ENCODE results near the gene CRYZL1. TPM values are rescaled to one million over a fixed set of nuclear protein-coding genes. Genes with fewer than 3 reads are reported as not detected.
A peak's percentile ranks its signal among the peaks of the same experiment; 100 is the strongest.

Gene CRYZL1
- total RNA-seq, 1 donor from 2014 or later: 30.7 TPM

- Histone ChIP-seq H3K36me3 (ENCODE audit: insufficient read depth, low read length) (peaks cover 63% of the 10 kb centered on the region), H3K4me1 (ENCODE audit: insufficient read depth, low read length) (peaks cover 5% of the 10 kb centered on the region), H3K4me3 (ENCODE audit: insufficient read depth, low read depth, low read length) (no peak overlapping the region), H2AFZ (ENCODE audit: low read depth, low read length) (no peak overlapping the region), H3K79me2 (ENCODE audit: insufficient read depth, low read length) (peaks cover 99% of the 10 kb centered on the region), H4K20me1 (ENCODE audit: insufficient read depth, low read length) (peaks cover 99% of the 10 kb centered on the region), H3K27me3 (ENCODE audit: insufficient read depth, low read length) (no peaks in the 10 kb centered on the region), H3K4me2 (ENCODE audit: low read length) (no peak overlapping the region), H3K27ac (ENCODE audit: low read depth, low read length) (no peak overlapping the region), H3K9me3 (ENCODE audit: insufficient read depth, low read depth, low read length) (no peaks in the 10 kb centered on the region), H3K9ac (ENCODE audit: low read length) (no peak overlapping the region)
- Mint-ChIP-seq H3K9me3 (ENCODE audit: unreplicated experiment) (no peaks in the 10 kb centered on the region), H3K4me1 (ENCODE audit: low read depth, unreplicated experiment) (no peaks in the 10 kb centered on the region), H3K27me3 (ENCODE audit: low read depth, unreplicated experiment) (no peaks in the 10 kb centered on the region), H3K4me3 (ENCODE audit: unreplicated experiment) (no peak overlapping the region), H3K27ac (ENCODE audit: unreplicated experiment) (no peak overlapping the region), H3K36me3 (ENCODE audit: low read depth, unreplicated experiment) (peaks cover 27% of the 10 kb centered on the region)
- DNase-seq (ENCODE audit: low read depth) (no peak), FAIRE-seq (no peak)
- TF ChIP-seq EZH2 (IDR thresholded peaks at IDR 0.05; ENCODE audit: insufficient read depth, low read length): no peak
- no peak for TF ChIP-seq CTCF (IDR thresholded peaks at IDR 0.05; ENCODE audit: insufficient read depth, low read depth, low read length)
These were observed 91.4 kb downstream of the CRYZL1 start for GRCh38 chr21:33549848-33550771.

GRCh38 chr21:33546086-33546485 is 95.5 kb downstream of the CRYZL1 start:
- no peaks in the 10 kb centered on the region for H3K27me3 ChIP-seq (ENCODE audit: insufficient read depth, low read length)
- H3K4me3 Mint-ChIP-seq (ENCODE audit: unreplicated experiment): peak overlapping the region; percentile 91
- TF ChIP-seq EZH2 (IDR thresholded peaks at IDR 0.05; ENCODE audit: insufficient read depth, low read length) (no peak), CTCF (IDR thresholded peaks at IDR 0.05; ENCODE audit: insufficient read depth, low read depth, low read length) (no peak)
- H3K9me3 Mint-ChIP-seq (ENCODE audit: unreplicated experiment): no peaks in the 10 kb centered on the region
- peak overlapping the region; percentile 84 for H3K4me2 ChIP-seq (ENCODE audit: low read length)
- no peak overlapping the region for H3K4me3 ChIP-seq (ENCODE audit: insufficient read depth, low read depth, low read length)
- H3K4me1 Mint-ChIP-seq (ENCODE audit: low read depth, unreplicated experiment): no peaks in the 10 kb centered on the region
- H3K27ac Mint-ChIP-seq (ENCODE audit: unreplicated experiment): no peak overlapping the region
- H4K20me1 ChIP-seq (ENCODE audit: insufficient read depth, low read length): peaks cover 79% of the 10 kb centered on the region
- H3K27me3 Mint-ChIP-seq (ENCODE audit: low read depth, unreplicated experiment): no peaks in the 10 kb centered on the region
- H3K27ac ChIP-seq (ENCODE audit: low read depth, low read length): no peak overlapping the region
- no peak for FAIRE-seq
- H3K9ac ChIP-seq (ENCODE audit: low read length): no peak overlapping the region
- no peak for DNase-seq (ENCODE audit: low read depth)
- H3K36me3 ChIP-seq (ENCODE audit: insufficient read depth, low read length): peaks cover 25% of the 10 kb centered on the region
- peaks cover 11% of the 10 kb centered on the region for H3K4me1 ChIP-seq (ENCODE audit: insufficient read depth, low read length)
- no peak overlapping the region for H2AFZ ChIP-seq (ENCODE audit: low read depth, low read length)
- no peaks in the 10 kb centered on the region for H3K9me3 ChIP-seq (ENCODE audit: insufficient read depth, low read depth, low read length)
- H3K36me3 Mint-ChIP-seq (ENCODE audit: low read depth, unreplicated experiment): peaks cover 11% of the 10 kb centered on the region
- H3K79me2 ChIP-seq (ENCODE audit: insufficient read depth, low read length): peaks cover 94% of the 10 kb centered on the region
